NCI-H2196 treated with DMSO at 0.1 percent for 48 hours (cell line): ENCODE measurements around the gene ST6GALNAC2.

Experiments used
- DNase-seq: peaks from one replicate; lab custom pipeline; 2025; ENCODE audit not compliant: unreplicated experiment; lab: John Stamatoyannopoulos, UW

ST6GALNAC2 gene

DNA sequence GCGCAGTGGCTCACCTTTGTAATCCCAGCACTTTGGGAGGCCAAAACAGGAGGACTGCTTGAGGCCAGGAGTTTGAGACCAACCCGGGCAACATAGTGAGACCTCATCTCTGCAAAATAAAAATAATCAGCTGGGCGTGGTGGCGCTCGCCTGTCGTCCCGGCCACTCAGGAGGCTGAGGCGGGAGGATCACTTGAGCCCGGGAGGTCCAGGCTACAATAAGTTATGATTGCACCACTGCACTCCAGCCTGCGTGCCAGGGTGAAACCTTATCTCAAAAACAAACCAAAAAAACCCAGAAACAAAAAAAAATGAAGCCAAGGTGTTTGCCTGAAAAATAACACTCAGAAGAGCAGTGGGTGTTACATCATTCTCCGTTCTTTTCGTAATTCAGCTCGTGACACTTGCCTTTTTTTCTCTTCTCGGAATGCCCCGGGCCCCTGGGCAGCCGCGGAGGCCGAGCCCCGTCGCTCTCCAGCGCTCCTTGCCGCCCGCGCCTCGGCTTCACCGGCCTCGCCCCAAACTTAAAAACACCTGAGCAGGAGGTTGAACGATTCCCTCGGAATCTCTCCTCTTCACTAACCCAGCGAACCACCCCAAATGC is 28.8 kb downstream of the ST6GALNAC2 start:
- no peak for DNase-seq

DNA sequence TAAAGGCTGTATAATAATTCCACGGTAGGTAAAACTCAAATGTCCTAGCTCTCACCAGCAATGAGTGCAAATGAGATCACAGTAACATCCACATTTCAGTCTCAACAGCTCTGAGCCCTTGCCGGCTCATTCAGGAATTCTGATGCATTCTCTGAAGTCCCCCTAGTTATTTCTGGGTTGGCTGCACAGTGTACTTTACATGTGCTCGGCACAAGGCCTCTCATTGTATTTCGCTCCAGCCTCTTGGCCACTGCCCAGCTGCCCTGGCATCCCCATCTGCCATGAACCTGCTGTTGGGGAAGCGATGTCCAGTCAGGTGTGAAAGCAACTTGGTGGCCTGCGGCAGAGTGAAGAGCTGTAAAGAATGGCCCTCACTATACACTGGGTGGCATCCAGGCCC is 31.5 kb downstream of the ST6GALNAC2 start:
- peak; percentile 87 for DNase-seq

DNA sequence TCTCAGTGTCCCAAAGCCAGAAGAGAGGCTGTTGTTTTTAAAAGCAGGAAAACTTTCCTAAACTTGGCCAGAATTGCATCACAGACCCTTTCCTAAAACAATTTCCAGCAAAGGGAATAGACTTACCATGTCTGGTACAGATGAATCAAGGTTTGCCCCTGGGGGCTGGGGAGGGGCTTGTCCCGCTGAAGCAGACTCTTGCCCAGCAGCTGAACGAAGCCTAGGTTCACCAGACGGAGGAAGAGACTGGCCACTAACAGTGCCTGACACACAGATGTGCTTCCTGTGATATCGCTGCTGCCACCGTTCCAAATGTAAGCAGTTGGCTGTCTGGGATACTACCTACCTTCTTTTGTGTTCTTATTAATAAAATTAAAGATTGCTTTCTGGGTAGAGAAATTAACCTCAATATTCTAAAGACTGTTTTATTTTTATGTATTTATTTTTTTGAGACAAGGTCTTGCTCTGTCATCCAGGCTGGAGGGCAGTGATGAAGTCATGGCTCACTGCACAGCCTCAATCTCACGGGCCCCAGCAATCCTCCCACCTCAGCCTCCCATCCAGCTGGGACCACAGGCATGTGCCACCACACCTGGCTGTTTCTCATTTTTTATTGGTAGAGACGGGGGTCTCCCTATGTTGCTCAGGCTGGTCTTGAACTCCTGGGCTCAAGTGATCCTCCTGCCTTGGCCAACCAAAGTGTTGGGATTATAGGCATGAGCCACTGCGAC is 32.3 kb downstream of the ST6GALNAC2 start:
- DNase-seq, result no peak

DNA sequence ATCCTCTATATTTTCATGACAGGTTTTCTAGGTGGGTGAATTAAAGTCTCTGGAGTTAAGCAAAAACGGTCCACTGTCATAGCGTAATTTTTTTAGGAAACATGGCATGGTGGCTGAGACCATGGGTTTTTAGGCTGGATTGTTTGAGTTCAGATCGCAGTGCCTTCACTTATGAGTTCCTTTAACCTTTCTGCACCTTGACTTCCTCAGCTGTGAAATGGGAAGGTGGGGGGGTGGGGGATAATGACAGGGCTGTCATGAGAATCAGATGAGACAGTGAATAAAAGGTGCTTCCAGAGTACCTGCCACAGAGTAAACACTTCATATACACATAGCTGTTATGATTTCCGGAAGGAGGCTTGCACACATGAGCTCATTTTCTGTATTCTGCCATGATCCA is 34.0 kb downstream of the ST6GALNAC2 start:
- no peak for DNase-seq

DNA sequence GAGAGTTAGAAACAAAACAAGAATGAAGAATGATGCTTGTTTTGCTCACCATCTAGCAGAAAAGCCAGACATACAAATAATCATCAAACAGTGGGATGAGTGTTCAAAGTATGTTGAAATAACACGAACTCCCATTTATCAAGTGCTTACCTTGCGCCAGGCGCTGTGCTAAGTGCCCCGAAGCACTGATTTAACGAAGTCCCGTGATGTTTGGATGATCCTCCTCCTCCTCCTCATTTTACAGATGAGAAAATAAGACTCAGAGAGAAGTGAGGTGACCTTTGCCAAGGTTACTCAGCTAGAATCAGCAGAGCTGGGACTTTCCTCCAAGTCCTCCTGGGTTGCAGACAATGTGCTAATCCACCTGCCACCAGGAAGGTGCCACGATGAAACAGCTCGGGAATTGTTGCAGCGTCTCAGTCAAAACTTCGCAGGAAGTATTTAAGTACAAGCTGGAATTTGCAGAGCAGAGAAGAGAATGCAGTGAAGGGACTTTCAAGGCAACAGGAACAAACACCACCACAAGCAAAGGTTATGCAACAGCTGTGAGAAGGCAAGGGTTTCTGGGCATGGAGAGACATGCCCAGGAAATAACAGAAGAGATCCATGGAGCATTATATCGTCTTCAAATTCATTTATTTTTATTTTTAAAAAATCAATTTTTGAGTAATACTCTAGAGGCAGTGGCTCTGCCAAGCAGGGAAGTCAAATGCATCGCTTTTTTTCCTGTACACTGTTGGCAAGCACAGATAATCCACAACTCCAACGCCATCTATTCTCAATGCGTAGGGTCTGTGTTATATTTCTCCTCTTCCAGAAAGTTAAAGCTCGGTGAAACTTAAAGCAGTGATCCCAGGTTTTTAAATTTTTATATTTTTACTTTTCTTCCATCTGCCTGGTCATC is 34.7 kb downstream of the ST6GALNAC2 start:
- no peak for DNase-seq

DNA sequence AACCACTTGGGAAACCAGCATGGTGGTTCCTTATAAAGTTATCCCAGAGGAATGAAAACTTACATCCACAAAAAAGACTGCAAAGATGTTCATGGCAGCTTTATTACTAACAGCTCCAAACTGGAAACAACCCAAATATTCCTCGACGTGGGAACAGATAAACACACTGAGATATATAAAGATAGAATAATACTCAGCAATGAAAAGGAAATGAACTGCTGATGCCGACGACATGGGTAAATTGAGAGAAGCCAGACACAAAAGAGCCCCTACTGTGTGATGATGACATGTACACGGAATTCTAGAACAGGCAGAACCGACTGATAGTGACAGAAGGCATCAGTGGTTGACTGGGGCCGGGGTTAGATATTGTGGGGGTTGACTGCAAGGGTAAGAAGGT is 36.1 kb downstream of the ST6GALNAC2 start:
- DNase-seq, result no peak

DNA sequence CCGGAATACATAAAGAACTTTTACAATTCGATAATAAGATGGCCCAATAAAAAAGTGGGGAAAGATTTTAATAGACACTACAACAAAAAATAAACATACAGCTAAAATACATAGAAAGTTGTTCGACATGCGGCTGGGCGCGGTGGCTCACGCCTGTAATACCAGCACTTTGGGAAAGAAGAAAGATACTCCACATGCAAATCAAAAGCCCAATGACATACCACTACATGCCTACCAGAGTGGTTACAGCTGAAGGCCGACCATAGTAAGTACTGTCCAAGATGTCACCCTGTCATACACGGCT is 36.5 kb downstream of the ST6GALNAC2 start:
- DNase-seq, result no peak

DNA sequence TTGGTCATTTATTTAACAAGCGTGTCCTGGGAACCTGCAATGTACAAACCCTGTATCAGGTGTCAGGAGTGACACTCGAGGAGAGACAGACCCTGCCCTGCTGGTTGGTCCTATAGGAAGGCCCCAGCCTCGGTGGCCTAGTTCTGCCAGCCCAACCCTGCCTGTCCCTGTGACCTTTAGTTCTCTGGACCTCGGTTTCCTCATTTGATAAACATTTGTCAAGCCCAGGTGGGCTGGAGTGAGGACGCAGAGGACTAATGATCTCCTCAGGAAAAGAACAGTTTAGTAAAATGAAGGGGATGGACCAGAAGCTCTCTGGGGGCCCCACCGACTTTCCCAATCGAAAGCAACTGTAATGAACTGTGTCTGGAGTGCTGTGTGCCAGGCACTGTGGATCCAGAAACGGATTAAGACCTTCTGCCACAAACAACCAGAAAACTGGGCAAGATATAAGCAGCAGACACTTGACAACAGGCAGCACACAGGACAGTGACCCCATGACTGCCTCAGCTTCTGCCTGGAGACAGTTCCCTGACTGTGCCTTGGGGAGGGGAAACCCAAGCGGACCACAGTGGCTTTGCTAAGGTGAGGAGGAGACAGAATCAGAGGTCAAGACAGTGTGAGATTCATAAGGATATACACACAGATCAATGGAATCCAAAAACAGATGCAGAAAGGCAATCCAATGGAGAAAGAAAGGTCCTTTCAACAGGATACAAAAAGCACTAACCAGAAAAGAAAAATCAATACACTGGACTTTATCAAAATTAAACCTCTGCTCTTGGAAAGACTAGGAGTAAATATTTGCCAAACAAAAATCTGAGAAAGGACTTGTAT is 37.1 kb downstream of the ST6GALNAC2 start:
- DNase-seq, result no peak

DNA sequence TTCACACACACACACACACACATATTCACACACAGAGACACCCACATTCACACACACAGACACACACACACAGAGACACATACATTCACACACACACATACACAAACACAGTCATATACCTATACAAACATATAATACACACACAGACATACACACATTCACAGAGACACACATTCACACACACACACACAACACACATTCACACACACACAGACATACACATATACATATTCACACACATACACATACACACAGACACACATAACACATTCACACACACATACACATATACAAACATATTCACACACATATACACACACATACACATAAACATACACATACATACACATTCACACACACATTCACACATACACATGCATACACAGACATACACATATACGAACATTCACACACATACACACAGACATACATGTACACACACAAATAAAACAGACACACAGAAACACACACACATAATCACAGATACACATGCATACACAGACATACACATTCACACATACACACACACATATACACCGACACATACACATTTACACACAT is 37.9 kb downstream of the ST6GALNAC2 start:
- no peak for DNase-seq

DNA sequence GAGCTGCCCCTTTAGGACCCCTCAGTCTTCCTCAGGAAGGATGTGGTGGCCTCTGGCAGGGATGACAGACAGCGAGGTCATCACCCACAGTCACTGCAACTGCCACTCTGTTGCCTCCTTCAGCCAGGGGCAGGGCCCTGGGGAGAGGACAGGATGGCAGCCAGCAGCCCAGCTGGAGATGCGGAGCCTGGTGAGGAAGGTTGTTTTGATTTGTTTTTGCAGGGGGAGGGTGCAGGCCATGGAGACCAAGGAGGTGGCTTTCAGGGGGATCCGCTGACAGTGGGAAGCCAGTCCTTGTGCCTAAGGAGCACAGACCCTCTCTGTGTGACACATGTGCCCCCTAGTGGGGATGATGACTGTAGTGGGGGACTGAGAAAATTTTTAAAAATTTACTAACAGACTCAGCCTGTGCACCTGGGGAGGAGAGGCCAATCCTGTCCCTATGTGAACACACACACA is 38.4 kb downstream of the ST6GALNAC2 start:
- DNase-seq, result no peak

DNA sequence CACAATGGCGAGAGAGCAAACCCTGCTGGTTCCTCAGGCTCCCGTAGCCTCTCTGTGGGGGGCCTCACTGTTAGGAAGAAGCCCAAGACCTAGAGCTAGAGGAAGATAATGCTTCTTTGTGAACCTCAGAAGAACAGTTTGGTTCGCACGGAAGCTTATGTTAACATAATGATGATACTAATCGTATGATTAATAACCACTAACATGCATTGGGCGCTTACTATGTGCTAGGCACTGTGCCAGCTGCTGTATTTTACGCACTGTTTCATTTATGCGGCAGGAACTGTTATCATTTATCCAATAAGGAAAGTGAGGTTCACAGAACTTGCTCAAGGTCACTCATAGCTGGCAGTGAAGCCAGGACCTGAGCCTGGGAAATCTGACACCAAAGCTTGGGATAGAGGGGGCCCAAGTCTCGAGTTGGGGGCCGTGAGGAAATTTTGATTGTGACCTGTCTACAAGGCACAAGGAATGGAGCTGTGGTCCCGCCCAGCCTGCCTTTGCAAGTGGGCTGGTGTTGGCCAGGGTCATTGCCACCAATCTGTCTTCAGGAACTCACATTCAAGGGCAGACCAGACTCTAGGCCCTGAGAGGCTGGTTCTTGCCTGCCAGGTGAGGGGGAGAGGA is 39.0 kb downstream of the ST6GALNAC2 start:
- no peak for DNase-seq

DNA sequence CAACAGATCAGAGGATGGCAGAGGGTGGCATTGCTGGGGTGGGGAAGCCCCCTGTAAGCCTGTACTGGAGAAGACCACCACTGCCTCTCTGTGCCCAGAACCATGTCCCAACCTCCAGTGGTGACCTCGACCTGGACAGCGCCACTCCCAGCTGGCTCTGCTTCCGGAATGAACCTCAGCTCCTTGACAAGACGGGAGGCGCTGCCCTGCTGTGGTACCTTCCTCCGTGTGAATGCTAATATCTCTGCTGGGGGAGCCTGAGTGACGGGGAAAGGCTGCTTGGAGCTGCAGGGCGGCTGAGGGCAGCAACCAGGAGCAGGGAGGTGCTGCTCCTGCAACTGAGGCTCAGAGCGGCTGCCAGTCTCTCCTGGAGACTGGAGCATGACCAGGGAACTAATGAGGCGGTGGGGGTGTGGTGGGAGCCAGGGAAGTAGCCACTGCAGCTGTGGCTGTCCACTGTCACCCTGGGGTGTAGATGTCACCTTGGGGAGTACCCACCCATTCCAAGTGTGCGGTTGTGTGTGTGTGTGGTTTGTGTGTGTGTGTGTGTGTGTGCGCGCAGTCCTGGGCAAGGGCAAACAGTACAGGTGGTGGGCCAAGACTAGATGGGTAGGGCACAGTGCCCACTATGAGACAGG is 39.6 kb downstream of the ST6GALNAC2 start:
- DNase-seq, result no peak

DNA sequence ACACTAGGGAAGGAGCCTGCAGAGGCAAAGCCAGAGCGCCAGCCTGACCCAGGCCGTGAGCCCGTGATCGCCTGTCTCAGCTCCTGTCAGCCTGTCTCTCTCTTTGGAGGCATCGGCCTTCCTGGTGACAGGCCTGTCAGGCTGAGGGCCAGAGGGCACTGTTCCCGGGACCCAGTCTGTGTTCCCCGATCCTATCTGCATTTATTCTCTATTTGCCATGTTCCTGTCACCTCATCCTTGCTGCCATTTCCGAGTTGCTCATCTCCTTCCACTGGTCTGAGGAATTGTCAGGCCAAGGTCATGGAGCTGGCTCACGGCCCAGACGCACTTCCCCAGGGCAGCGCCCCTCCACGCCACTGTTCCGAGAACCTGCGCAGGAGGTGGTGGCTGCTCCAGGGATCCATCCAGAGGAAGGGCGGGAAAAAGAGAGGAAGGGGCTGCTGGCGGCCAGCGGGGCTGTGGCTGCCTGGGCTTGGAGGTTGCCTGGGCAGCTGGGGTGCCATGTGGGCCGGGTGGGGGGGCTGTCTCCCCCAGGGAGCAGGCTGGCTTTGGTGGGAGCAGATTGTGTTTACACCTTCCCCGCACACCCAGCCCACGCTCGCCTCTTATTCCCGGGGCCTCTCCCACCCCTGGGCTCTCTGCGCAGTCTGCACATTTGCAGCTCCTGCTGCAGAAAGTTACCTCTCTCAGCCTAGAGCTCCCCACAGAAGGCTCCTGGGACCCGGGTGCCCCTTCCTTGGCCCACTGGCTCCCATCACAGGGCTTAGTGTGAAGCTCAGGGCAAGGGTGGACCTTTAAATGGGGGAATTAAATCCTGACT is 40.9 kb downstream of the ST6GALNAC2 start:
- no peak for DNase-seq

DNA sequence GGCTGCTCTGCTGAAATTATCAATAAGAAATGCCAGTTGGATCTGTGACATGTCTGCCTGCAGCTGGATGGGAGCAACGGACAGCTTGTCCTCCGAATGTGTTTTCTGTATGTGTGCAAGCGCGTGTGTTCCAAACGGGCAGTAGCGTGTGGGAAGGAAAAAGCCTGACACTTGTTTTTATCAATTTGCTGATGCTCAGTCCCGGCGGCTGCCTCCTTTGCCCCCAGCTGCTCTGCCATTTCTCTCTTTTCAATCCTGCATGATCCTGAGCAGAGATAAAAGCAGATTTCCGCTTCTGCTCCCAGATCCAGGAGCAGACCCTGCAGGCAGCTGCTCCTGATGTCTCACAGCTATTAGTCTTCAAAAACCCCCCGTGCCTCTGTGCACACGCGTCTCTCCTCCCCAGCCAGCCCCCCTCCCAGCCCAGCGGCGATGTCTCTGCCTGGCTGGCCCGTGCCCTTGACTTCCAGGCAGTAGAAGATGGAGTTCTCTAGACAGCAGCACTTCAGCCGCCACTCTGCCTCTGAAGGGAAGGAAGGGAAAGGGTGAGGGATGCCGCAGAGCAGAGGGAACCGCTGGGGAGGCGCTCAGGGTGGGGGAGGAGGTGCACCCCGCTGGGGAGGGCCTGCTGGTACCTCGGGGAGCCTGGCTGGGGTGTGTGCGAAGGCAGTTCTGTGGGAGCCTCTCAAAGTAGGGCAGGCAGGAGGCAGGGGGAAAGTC is 41.7 kb downstream of the ST6GALNAC2 start:
- DNase-seq, result no peak

DNA sequence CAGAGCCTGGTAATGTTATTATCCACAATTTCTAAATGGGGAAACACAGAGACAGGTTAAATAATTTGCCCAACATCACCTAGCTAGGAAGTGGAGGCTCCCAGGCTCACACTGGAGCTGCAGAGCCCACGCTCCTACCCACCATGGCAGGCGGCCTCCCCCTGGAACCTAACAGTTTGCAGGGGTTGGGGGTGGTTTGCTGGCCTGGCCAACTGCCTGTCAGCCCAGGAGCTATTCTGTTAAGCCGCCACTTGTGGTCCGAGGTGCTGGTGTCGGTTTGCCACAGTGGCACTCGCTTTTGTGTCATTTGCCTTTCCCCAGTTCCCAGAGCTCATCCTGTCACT is 42.2 kb downstream of the ST6GALNAC2 start:
- no peak for DNase-seq

DNA sequence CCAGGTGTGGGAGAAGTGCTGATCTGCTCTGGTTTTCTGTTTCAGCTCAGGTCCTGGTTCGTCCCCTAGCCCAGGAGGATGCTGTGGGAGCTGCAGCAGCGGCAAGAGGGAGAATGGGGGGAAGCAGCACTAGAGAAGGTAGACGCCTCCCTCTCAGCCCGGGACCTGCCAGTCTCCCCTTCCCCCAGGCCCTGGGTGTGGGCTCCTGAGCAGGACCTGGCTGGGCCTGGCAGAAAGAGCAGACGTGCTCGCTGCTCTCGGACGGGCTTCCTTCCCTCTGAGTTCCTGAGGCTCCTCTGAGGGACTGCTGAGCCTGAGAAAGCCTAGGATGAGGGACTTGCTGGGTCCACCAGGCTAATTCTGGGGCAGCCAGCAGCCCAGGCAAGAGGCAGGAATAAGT is 42.7 kb downstream of the ST6GALNAC2 start:
- DNase-seq, result no peak

DNA sequence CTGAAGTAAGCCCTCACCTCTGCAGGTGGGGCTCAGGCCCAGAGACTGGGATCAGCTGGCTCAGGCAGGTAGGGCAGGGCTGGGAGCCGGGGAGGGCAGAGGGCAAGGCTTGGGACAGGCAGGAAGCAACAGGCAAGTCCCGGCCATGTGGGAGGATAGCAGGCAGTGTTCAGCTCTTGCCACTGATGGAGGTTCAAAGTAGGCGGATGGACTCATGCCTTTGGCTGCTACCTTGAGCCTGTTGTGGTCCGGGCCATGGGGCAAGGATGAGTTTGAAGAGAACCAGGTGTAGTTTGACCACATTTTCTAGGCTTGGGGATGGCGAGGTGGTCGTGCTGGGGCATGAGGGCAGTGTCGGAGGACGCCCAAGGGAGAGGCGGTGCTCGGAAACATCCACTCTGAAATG is 43.1 kb downstream of the ST6GALNAC2 start:
- DNase-seq, result no peak

DNA sequence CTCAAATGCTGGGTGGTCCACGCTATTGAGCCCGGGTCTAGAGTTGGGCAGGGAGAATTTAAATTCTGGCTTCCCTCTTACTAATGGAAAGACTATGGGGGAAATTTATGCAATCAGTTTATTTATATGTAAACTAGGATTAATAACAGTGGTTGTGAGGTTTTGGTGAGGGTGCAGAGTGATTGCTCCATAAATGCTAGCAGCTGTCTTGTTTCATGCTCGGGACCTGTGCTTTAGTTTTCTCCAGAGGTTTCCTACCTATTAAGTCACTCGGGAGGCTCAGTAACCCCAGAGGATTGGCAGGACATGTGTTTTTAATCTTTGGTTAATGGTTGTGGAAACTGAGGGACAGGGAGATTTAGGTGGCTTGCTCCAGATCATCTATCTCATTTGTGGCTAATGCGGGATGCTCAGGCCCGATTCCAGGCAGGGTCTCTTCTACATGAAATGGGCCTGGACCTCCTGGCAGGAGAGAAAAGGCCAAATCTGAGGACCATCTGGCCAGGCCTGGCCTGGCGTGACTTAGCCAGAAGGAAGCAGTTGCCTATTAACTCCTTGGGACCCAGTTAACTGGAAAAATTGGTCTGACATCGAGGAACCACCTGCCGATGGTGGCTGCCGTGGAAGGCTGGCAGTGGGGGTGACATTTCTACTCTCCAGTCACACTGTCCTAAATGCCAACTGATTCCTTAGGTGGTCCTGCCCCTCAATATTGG is 43.8 kb downstream of the ST6GALNAC2 start:
- DNase-seq, result no peak
